ENCODE measurements around the gene TMOD2.

DNA sequence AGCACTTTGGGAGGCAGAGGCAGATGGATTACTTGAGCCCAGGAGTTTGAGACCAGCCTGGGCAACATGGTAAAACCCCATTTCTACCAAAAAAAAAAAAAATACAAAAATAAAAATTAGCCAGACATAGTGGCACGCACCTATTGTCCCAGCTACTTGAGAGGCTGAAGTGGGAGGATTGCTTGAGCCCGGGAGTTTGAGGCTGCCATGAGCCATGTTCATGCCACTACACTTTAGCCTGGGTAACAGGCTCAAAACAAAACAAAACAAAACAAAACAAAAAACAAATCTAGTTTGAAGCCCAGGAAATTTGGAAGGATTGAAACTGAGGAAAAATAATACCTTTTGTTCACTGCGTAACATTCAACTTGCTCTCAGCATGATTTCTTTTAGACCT, 94.7 kb downstream of the TMOD2 start:
- TF ChIP-seq EZH2 (IDR thresholded peaks at IDR 0.05; ENCODE audit: borderline replicate concordance, low read length): no peak
- TF ChIP-seq, protein P1, sequence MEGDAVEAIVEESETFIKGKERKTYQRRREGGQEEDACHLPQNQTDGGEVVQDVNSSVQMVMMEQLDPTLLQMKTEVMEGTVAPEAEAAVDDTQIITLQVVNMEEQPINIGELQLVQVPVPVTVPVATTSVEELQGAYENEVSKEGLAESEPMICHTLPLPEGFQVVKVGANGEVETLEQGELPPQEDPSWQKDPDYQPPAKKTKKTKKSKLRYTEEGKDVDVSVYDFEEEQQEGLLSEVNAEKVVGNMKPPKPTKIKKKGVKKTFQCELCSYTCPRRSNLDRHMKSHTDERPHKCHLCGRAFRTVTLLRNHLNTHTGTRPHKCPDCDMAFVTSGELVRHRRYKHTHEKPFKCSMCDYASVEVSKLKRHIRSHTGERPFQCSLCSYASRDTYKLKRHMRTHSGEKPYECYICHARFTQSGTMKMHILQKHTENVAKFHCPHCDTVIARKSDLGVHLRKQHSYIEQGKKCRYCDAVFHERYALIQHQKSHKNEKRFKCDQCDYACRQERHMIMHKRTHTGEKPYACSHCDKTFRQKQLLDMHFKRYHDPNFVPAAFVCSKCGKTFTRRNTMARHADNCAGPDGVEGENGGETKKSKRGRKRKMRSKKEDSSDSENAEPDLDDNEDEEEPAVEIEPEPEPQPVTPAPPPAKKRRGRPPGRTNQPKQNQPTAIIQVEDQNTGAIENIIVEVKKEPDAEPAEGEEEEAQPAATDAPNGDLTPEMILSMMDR (conservative IDR thresholded peaks at IDR 0.05 in 1 of 2, IDR thresholded peaks at IDR 0.05 in 1 of 2; ENCODE audit: extremely low read depth in 1 of 2, insufficient read depth in 1 of 2, low read depth in 1 of 2, low read length in 2 of 2): no peak
